ENCODE results near the gene TSC22D2. TPM values are rescaled to one million over a fixed set of nuclear protein-coding genes. Genes with fewer than 3 reads are reported as not detected.

The TSC22D2 gene
- total RNA-seq, 1 experiment from 2014 or later, result 20.0 TPM

GRCh38 chr3:150479370-150479769, 71.3 kb downstream of the TSC22D2 start:
- ChIA-PET CTCF (no interaction called here), RAD21 (ENCODE audit: low non-redundant PET in 1 of 2, low total read pairs in 2 of 2, uncharacterized antibody in 2 of 2, unreplicated experiment in 2 of 2) (no interaction called here), POLR2A (no interaction called here)
- intact Hi-C loops (cut with micrococcal nuclease), result no loop called here
- Histone ChIP-seq H3K36me3 (ENCODE audit: control insufficient read depth in 1 of 2, insufficient read depth in 2 of 2, low read length in 2 of 2) (no peaks in the 10 kb centered on the region), H3K4me3 (replicated peaks in 1 of 2; ENCODE audit: low read depth in 1 of 2, low read length in 2 of 2) (no peak overlapping the region), H4K20me1 (ENCODE audit: insufficient read depth) (no peaks in the 10 kb centered on the region), H3K27ac (ENCODE audit: low read depth, low read length) (no peak overlapping the region), H3K9me3 (ENCODE audit: control insufficient read depth in 1 of 2, insufficient read depth in 1 of 2, low read depth in 1 of 2, low read length in 2 of 2) (no peaks in the 10 kb centered on the region), H3K27me3 (ENCODE audit: insufficient read depth, low read length) (no peaks in the 10 kb centered on the region), H3K9me2 (ENCODE audit: insufficient read depth) (no peaks in the 10 kb centered on the region), H3K4me1 (ENCODE audit: control insufficient read depth in 1 of 2, insufficient read depth in 2 of 2, low read length in 2 of 2) (no peaks in the 10 kb centered on the region), H3K9ac (ENCODE audit: low read length) (no peak overlapping the region), H2AFZ (ENCODE audit: low read depth, low read length, poor library complexity, severe bottlenecking) (no peak overlapping the region), H3K79me2 (ENCODE audit: insufficient read depth, low read length) (no peaks in the 10 kb centered on the region), H3K4me2 (ENCODE audit: low read length) (no peak overlapping the region)
- BruUV-seq (replicated peaks), result no TSS peak
- no peak for TF ChIP-seq SP1 (IDR thresholded peaks at IDR 0.05; ENCODE audit: low read depth)
- TF ChIP-seq, protein P1, sequence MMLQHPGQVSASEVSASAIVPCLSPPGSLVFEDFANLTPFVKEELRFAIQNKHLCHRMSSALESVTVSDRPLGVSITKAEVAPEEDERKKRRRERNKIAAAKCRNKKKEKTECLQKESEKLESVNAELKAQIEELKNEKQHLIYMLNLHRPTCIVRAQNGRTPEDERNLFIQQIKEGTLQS (IDR thresholded peaks at IDR 0.05), result no peak
- no peak for TF ChIP-seq ELF1 (IDR thresholded peaks at IDR 0.05; ENCODE audit: borderline replicate concordance, low read depth)
- no peak for TF ChIP-seq ZNF274 (IDR thresholded peaks at IDR 0.05; ENCODE audit: low read depth, low read length)
- TF ChIP-seq TCF7L2 (IDR thresholded peaks at IDR 0.05; ENCODE audit: borderline replicate concordance, extremely low read depth, insufficient read depth, insufficient read length), result no peak
- TF ChIP-seq POLR2AphosphoS5 (IDR thresholded peaks at IDR 0.05; ENCODE audit: low read depth, low read length), result no peak
- TF ChIP-seq ZFX (IDR thresholded peaks at IDR 0.05), result no peak
- TF ChIP-seq, protein P2, sequence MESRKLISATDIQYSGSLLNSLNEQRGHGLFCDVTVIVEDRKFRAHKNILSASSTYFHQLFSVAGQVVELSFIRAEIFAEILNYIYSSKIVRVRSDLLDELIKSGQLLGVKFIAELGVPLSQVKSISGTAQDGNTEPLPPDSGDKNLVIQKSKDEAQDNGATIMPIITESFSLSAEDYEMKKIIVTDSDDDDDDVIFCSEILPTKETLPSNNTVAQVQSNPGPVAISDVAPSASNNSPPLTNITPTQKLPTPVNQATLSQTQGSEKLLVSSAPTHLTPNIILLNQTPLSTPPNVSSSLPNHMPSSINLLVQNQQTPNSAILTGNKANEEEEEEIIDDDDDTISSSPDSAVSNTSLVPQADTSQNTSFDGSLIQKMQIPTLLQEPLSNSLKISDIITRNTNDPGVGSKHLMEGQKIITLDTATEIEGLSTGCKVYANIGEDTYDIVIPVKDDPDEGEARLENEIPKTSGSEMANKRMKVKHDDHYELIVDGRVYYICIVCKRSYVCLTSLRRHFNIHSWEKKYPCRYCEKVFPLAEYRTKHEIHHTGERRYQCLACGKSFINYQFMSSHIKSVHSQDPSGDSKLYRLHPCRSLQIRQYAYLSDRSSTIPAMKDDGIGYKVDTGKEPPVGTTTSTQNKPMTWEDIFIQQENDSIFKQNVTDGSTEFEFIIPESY (IDR thresholded peaks at IDR 0.05; ENCODE audit: extremely low read depth, insufficient replicate concordance, low read length), result no peak
- no peak for TF ChIP-seq REST (IDR thresholded peaks at IDR 0.05; ENCODE audit: low read depth)
- TF ChIP-seq EZH2phosphoT487 (IDR thresholded peaks at IDR 0.05; ENCODE audit: borderline replicate concordance), result no peak
- no peak for TF ChIP-seq CBX3 (IDR thresholded peaks at IDR 0.05; ENCODE audit: low read depth)
- TF ChIP-seq EGR1 (IDR thresholded peaks at IDR 0.05; ENCODE audit: low read depth), result no peak
- TF ChIP-seq RAD21 (IDR thresholded peaks at IDR 0.05; ENCODE audit: low read depth), result no peak
- no peak for TF ChIP-seq FOSL1 (IDR thresholded peaks at IDR 0.05; ENCODE audit: low read depth)
- no peak for TF ChIP-seq JUND (IDR thresholded peaks at IDR 0.05)
- no peak for TF ChIP-seq EZH2 (IDR thresholded peaks at IDR 0.05)
- TF ChIP-seq CEBPB (IDR thresholded peaks at IDR 0.05; ENCODE audit: low read depth), result no peak
- no peak for TF ChIP-seq YY1 (IDR thresholded peaks at IDR 0.05; ENCODE audit: extremely low read depth, insufficient replicate concordance, low read depth, low read length)
- TF ChIP-seq MAX (IDR thresholded peaks at IDR 0.05), result no peak
- DNase-seq (ENCODE audit: low read depth, low spot score) (no peak), ATAC-seq (no peak)

Measured in HCT116 (cell line).